Peyer's patch (tissue), 4 donors: ENCODE measurements around the gene GRM3.

ENCODE experiments used
- CTCF ChIP-seq, 6 experiments: fragments of 450-650 bp in 4 of 6; fragments of 200-600 bp in 2 of 6; sonication (generic) in 1 of 6; IDR thresholded peaks; one replicate each; pipeline ENCODE4 v1.5.1; 2017 to 2019; ENCODE audit warnings: antibody characterized with exemption in 6 of 6, mild to moderate bottlenecking in 3 of 6, moderate library complexity in 1 of 6
- POLR2A ChIP-seq, 2 donors: fragments of 450-650 bp; IDR thresholded peaks; one replicate each; pipeline ENCODE4 v1.5.1; 2017; ENCODE audit warnings: antibody characterized with exemption in 2 of 2, mild to moderate bottlenecking in 2 of 2, moderate library complexity in 2 of 2

DNA sequence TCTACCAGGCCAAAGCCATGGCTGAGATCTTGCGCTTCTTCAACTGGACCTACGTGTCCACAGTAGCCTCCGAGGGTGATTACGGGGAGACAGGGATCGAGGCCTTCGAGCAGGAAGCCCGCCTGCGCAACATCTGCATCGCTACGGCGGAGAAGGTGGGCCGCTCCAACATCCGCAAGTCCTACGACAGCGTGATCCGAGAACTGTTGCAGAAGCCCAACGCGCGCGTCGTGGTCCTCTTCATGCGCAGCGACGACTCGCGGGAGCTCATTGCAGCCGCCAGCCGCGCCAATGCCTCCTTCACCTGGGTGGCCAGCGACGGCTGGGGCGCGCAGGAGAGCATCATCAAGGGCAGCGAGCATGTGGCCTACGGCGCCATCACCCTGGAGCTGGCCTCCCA is 142.7 kb downstream of the GRM3 start:
- TF ChIP-seq CTCF (IDR thresholded peaks at IDR 0.05) (no peak), POLR2A (IDR thresholded peaks at IDR 0.05) (no peak)
